H9 (cell line): ENCODE results near the gene NUTM2D. TPM values are rescaled to one million over a fixed set of nuclear protein-coding genes. Genes with fewer than 3 reads are reported as not detected.
"Not testable (repeated sequence)": the region's sequence is repeated elsewhere in the genome, so short reads cannot be mapped to it uniquely, and the experiment has no call there.

Source experiments
- DNase-seq: peaks from one replicate; pipeline ENCODE4 v3.0.0-alpha.2; 2017
- H2AFZ ChIP-seq: one replicate; pipeline ENCODE4 v1.6.1; 2013; ENCODE audit warnings: mild to moderate bottlenecking, low read length, control low read depth, moderate library complexity
- H2AK5ac ChIP-seq: 2 replicates; pipeline ENCODE4 v1.6.1; 2013; ENCODE audit warnings: low read length, control low read depth, mixed read lengths; ENCODE audit not compliant: insufficient read length
- H2BK120ac ChIP-seq: one replicate; pipeline ENCODE4 v1.6.1; 2013; ENCODE audit warnings: low read depth, mild to moderate bottlenecking, low read length, control low read depth, inconsistent platforms; ENCODE audit not compliant: poor library complexity, severe bottlenecking
- H2BK12ac ChIP-seq: 2 replicates; pipeline ENCODE4 v1.6.1; 2013; ENCODE audit warnings: low read length, control low read depth, mixed read lengths, low read depth; ENCODE audit not compliant: insufficient read length
- H2BK15ac ChIP-seq: 2 replicates; pipeline ENCODE4 v1.6.1; 2013; ENCODE audit warnings: low read depth, low read length, control low read depth
- H2BK20ac ChIP-seq: one replicate; pipeline ENCODE4 v1.6.1; 2013; ENCODE audit warnings: low read depth, mild to moderate bottlenecking, low read length, control low read depth, inconsistent platforms; ENCODE audit not compliant: poor library complexity, severe bottlenecking
- H2BK5ac ChIP-seq: 2 replicates; pipeline ENCODE4 v1.6.1; 2013; ENCODE audit warnings: low read length, control low read depth, mixed read lengths; ENCODE audit not compliant: insufficient read length
- H3K14ac ChIP-seq: 2 replicates; pipeline ENCODE4 v1.6.1; 2013; ENCODE audit warnings: low read length, control low read depth; ENCODE audit not compliant: insufficient read depth
- H3K18ac ChIP-seq: 2 replicates; pipeline ENCODE4 v1.6.1; 2013; ENCODE audit warnings: low read depth, mild to moderate bottlenecking, mixed read lengths, low read length, control low read depth; ENCODE audit not compliant: insufficient read length
- H3K23ac ChIP-seq: 2 replicates; pipeline ENCODE4 v1.6.1; 2013; ENCODE audit warnings: low read length, control low read depth, mixed read lengths, low read depth; ENCODE audit not compliant: insufficient read length
- H3K23me2 ChIP-seq: 2 replicates; pipeline ENCODE4 v1.6.1; 2013; ENCODE audit warnings: low read depth, mild to moderate bottlenecking, mixed read lengths, low read length, control low read depth; ENCODE audit not compliant: insufficient read length, poor library complexity, severe bottlenecking
- H3K27ac ChIP-seq: 2 replicates; pipeline ENCODE4 v1.5.1; 2013; ENCODE audit warnings: low read length, control low read depth, mixed read lengths, low read depth; ENCODE audit not compliant: insufficient read length
- H3K27me3 ChIP-seq: 2 replicates; pipeline ENCODE4 v1.6.1; 2013; ENCODE audit warnings: low read length, control low read depth, inconsistent platforms; ENCODE audit not compliant: insufficient read depth
- H3K4ac ChIP-seq: 2 replicates; pipeline ENCODE4 v1.6.1; 2013; ENCODE audit warnings: low read depth, mild to moderate bottlenecking, control low read depth, inconsistent platforms, low read length, moderate library complexity
- H3K4me1 ChIP-seq: 2 replicates; pipeline ENCODE4 v1.6.1; 2013; ENCODE audit warnings: low read length, control low read depth, inconsistent platforms; ENCODE audit not compliant: insufficient read depth
- H3K4me2 ChIP-seq: 2 replicates; pipeline ENCODE4 v1.6.1; 2013; ENCODE audit warnings: low read length, control low read depth, mixed read lengths; ENCODE audit not compliant: insufficient read length, insufficient read depth
- H3K56ac ChIP-seq: 2 replicates; pipeline ENCODE4 v1.6.1; 2013; ENCODE audit warnings: low read depth, mild to moderate bottlenecking, mixed read lengths, low read length, control low read depth; ENCODE audit not compliant: insufficient read length
- H3K79me1 ChIP-seq: 2 replicates; pipeline ENCODE4 v1.6.1; 2013; ENCODE audit warnings: low read depth, mild to moderate bottlenecking, moderate library complexity, low read length, control low read depth, inconsistent platforms; ENCODE audit not compliant: insufficient read depth, poor library complexity, severe bottlenecking
- H3K79me2 ChIP-seq: 2 replicates; pipeline ENCODE4 v1.6.1; 2013; ENCODE audit warnings: low read length, control low read depth, inconsistent platforms; ENCODE audit not compliant: insufficient read depth
- H3K9ac ChIP-seq: 2 replicates; pipeline ENCODE4 v1.6.1; 2013; ENCODE audit warnings: low read length, control low read depth, mixed read lengths; ENCODE audit not compliant: insufficient read length; ENCODE audit errors: extremely low read depth
- H3K9me3 ChIP-seq: one replicate; pipeline ENCODE4 v1.6.1; 2013; ENCODE audit warnings: low read depth, low read length, inconsistent platforms; ENCODE audit not compliant: control insufficient read depth
- H3T11ph ChIP-seq: one replicate; pipeline ENCODE4 v1.6.1; 2013; ENCODE audit warnings: mild to moderate bottlenecking, low read length, control low read depth, inconsistent platforms
- H4K20me1 ChIP-seq: one replicate; pipeline ENCODE4 v1.6.1; 2013; ENCODE audit not compliant: control insufficient read depth, insufficient read length, insufficient read depth
- H4K5ac ChIP-seq: 2 replicates; pipeline ENCODE4 v1.6.1; 2013; ENCODE audit warnings: low read depth, mild to moderate bottlenecking, mixed read lengths, low read length, control low read depth; ENCODE audit not compliant: insufficient read length
- H4K8ac ChIP-seq: replicated peaks from 2 replicates; pipeline ENCODE4 v1.6.1; 2013; ENCODE audit warnings: low read length, control low read depth, mixed read lengths, low read depth; ENCODE audit not compliant: insufficient read length
- H4K91ac ChIP-seq: 2 replicates; pipeline ENCODE4 v1.6.1; 2013; ENCODE audit warnings: low read depth, mild to moderate bottlenecking, moderate library complexity, mixed read lengths, low read length, control low read depth; ENCODE audit not compliant: insufficient read length
- H3K27ac Mint-ChIP-seq, 3 experiments: 2 replicates in 2 of 3; 3 replicates in 1 of 3; pipeline ENCODE4 v1.8.0; 2020 to 2021; ENCODE audit warnings: mixed read lengths in 3 of 3, mild to moderate bottlenecking in 1 of 3, moderate library complexity in 1 of 3
- H3K27me3 Mint-ChIP-seq: 2 replicates; pipeline ENCODE4 v1.8.0; 2021; ENCODE audit warnings: low read depth, mild to moderate bottlenecking, moderate library complexity, mixed read lengths
- H3K36me3 Mint-ChIP-seq, 3 experiments: 2 replicates in 2 of 3; 3 replicates in 1 of 3; pipeline ENCODE4 v1.8.0; 2020 to 2021; ENCODE audit warnings: low read depth in 3 of 3, mixed read lengths in 3 of 3; ENCODE audit not compliant: insufficient read depth in 1 of 3
- H3K4me1 Mint-ChIP-seq, 2 experiments: 2 replicates each; pipeline ENCODE4 v1.8.0; 2020; ENCODE audit warnings: mixed read lengths in 2 of 2
- H3K4me3 Mint-ChIP-seq, 2 experiments: 2 replicates in 1 of 2; 3 replicates in 1 of 2; pipeline ENCODE4 v1.8.0; 2020 to 2021; ENCODE audit warnings: mild to moderate bottlenecking in 2 of 2, mixed read lengths in 2 of 2, moderate library complexity in 1 of 2
- H3K9me3 Mint-ChIP-seq, 2 experiments: 2 replicates in 1 of 2; 3 replicates in 1 of 2; pipeline ENCODE4 v1.8.0; 2020; ENCODE audit warnings: mild to moderate bottlenecking in 2 of 2, mixed read lengths in 2 of 2, moderate library complexity in 1 of 2
- WGBS: extraction: QIAGEN DNeasy Blood & Tissue Kit; methylation state at CpG from one replicate; pipeline ENCODE4 v1.1.7; 2013; ENCODE audit warnings: missing lambda C conversion rate, low lambda C conversion rate, mixed read lengths; ENCODE audit not compliant: insufficient read length; ENCODE audit errors: extremely low coverage; 5-methylcytosine and 5-hydroxymethylcytosine counted together
- total RNA-seq: library from RNA; stranded (reverse); gene quantifications from 2 replicates; pipeline ENCODE4 v1.2.1, GENCODE V29; 2021

Gene NUTM2D
- total RNA-seq, 1 experiment from 2014 or later = 3.5 TPM

DNA sequence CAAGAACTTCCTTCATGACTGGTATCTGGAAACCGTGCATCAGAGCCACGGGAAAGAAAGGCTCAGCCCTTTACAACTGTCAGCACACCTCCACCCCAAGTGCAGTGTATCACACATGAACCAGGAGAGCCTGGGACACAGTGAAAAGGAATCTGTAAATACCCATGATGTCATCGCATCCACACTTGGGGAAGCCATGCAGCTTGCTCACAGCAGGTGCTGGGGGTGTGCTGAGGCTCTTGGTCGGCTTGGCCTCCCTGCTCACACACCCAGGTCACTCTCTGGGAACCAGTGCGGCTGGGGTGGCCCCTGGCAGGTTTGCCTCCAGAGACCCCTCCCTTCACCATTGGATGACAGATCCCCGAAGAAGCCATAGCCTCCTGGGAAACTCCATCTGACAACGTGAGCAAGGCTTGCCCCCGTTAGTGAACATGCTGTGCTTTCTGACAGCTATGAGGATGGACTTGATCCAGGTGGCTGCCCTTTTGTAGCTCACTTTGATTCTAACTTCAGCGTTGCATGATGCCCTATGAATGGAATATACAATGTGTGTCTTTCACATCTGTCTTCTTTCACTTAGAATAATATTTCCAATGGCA lies 12.1 kb downstream of the NUTM2D start:
- not testable (repeated sequence) for H3K79me2 ChIP-seq, H2BK20ac ChIP-seq, H3K23me2 ChIP-seq, H2BK120ac ChIP-seq, H3K36me3 Mint-ChIP-seq, DNase-seq, H2AFZ ChIP-seq, H3K4me1 Mint-ChIP-seq, H2AK5ac ChIP-seq, H3T11ph ChIP-seq, H3K23ac ChIP-seq, H3K4me2 ChIP-seq, H4K20me1 ChIP-seq, H3K56ac ChIP-seq, H3K79me1 ChIP-seq, H3K4me1 ChIP-seq, H2BK12ac ChIP-seq, H4K91ac ChIP-seq, H3K27ac ChIP-seq, H3K4me3 Mint-ChIP-seq, H3K27me3 ChIP-seq, H3K4ac ChIP-seq, H2BK5ac ChIP-seq, H3K9ac ChIP-seq, H4K8ac ChIP-seq, H3K14ac ChIP-seq, H3K27me3 Mint-ChIP-seq, H3K9me3 Mint-ChIP-seq, H3K9me3 ChIP-seq, H3K27ac Mint-ChIP-seq, H4K5ac ChIP-seq, H3K18ac ChIP-seq, H2BK15ac ChIP-seq
- WGBS = no CpG with 5 or more reads among the region's 9 CpGs

DNA sequence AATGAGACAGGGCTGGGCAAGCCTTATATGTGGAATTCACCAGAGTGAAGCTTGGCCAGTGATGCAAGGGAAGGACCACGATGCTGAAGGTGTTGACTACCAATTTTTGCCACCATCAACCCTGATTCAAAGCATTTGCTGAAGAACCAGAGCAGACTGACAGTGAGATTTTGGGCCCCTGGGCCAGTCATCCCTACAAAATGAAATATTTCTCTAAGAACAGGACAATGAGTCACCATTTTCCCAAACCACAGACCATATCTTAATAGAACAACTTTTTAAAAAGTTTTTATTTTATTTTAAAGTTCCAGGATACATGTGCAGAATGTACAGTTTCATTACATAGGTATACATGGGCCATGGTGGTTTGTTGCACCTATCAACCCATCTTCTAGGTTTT lies 16.5 kb downstream of the NUTM2D start:
- not testable (repeated sequence) for H2BK20ac ChIP-seq, H2BK12ac ChIP-seq, H2BK5ac ChIP-seq, H3K9ac ChIP-seq, H3K4ac ChIP-seq, H2AK5ac ChIP-seq, H4K8ac ChIP-seq, H2AFZ ChIP-seq, H2BK120ac ChIP-seq, H4K91ac ChIP-seq, H3K9me3 Mint-ChIP-seq, DNase-seq, H3K56ac ChIP-seq, H3K14ac ChIP-seq, H3K79me2 ChIP-seq, H3K79me1 ChIP-seq, H3K27me3 Mint-ChIP-seq, H3K27ac Mint-ChIP-seq, H3K4me3 Mint-ChIP-seq, H4K20me1 ChIP-seq, H3K18ac ChIP-seq, H3T11ph ChIP-seq, H2BK15ac ChIP-seq, H3K4me2 ChIP-seq, H3K23me2 ChIP-seq, H3K9me3 ChIP-seq, H3K23ac ChIP-seq, H4K5ac ChIP-seq, H3K27me3 ChIP-seq, H3K27ac ChIP-seq, H3K4me1 ChIP-seq, H3K36me3 Mint-ChIP-seq, H3K4me1 Mint-ChIP-seq
- WGBS = no CpG with 5 or more reads among the region's 1 CpG
